Transverse colon (tissue), 4 donors: ENCODE measurements around the gene CCNI.

Source experiments
- CTCF ChIP-seq, 5 experiments: fragments of 200-600 bp in 3 of 5; fragments of 450-650 bp in 2 of 5; sonication (generic) in 3 of 5; IDR thresholded peaks; 1 replicate in 2 of 5; 2 replicates in 3 of 5; pipeline ENCODE4 v1.5.1; 2016 to 2017; ENCODE audit warnings: antibody characterized with exemption in 5 of 5, inconsistent platforms in 3 of 5, mild to moderate bottlenecking in 2 of 5, moderate library complexity in 1 of 5
- POLR2A ChIP-seq: fragments of 450-650 bp; IDR thresholded peaks from one replicate; pipeline ENCODE4 v1.6.1; 2016; ENCODE audit warnings: antibody characterized with exemption, mild to moderate bottlenecking, moderate library complexity
- POLR2AphosphoS5 ChIP-seq, 3 donors: sonication (generic); formaldehyde crosslinking; IDR thresholded peaks; one replicate each; pipeline ENCODE4 v1.6.1; 2016; ENCODE audit warnings: antibody characterized with exemption in 3 of 3

GRCh38 chr4:77002321-77003107 lies 73.3 kb downstream of the CCNI start:
- no peak for TF ChIP-seq POLR2A
- no peak for TF ChIP-seq CTCF (IDR thresholded peaks at IDR 0.05)
- TF ChIP-seq POLR2AphosphoS5 (IDR thresholded peaks at IDR 0.05) = no peak
